Measurements from ENCODE around the gene PRPF18.

Gene PRPF18

GRCh38 chr10:13668126-13668525 lies 81.4 kb downstream of the PRPF18 start:
- DNase-seq (ENCODE audit: low read depth in 1 of 2, low spot score in 1 of 2), result no peak

DNA sequence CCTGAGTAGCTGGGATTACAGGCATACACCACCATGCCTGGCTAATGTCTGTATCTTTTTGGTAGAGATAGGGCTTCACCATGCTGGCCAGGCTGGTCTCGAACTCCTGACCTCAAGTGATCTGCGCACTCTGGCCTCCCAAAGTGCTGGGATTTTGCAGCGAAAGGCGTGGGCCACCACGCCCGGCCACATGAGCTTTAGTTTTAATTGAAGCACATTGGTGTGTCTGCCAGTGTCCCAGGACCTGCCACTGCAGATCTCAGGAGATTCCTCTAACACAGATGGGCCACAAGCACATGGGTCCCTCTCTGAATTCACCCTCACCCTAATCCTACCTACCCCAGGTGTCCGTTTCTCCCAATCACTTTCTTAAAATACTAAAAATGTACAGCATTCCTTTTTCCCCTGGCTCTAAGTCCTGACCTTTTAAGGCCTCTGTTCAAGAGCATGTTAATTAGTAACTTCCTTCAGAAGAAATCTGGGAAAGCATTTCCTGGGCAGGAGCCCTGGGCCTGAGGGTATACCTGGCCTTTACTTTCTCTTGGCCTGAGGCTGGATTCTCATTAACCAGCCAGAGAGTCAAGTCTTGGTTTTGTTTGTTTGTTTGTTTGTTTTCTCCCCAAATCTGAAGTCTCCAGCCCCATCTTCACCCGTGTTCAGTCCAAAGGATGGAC lies 82.6 kb downstream of the PRPF18 start:
- no peak for DNase-seq (ENCODE audit: low read depth in 1 of 2, low spot score in 1 of 2)

DNA sequence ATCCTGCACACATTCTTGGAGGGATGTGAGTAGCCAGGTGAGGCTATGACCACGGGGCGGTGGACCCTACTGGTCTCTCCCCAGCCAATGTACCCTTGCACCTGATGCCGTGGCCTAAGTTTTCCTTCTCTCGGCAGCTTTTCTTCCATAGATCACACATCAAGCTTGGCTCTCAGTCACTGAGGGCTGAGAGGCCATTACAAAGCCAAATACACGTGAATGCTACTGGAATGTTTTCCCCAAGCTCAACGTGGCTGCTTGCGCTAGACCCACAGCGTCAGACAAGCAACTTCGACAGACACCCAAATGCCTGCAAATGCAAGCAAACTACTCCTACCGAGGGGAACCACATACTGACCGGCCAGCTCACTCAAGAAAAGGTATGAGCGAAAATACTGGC lies 83.1 kb downstream of the PRPF18 start:
- no peak for DNase-seq (ENCODE audit: low read depth in 1 of 2, low spot score in 1 of 2)

- DNase-seq (ENCODE audit: low read depth in 1 of 2, low spot score in 1 of 2), result no peak
Measured at GRCh38 chr10:13670311-13670710, 83.5 kb downstream of the PRPF18 start.

- no peak for DNase-seq (ENCODE audit: low read depth in 1 of 2, low spot score in 1 of 2)
Measured at GRCh38 chr10:13671904-13672303, 85.1 kb downstream of the PRPF18 start.

GRCh38 chr10:13672548-13672947 lies 85.8 kb downstream of the PRPF18 start:
- DNase-seq (ENCODE audit: low read depth in 1 of 2, low spot score in 1 of 2), result no peak

DNA sequence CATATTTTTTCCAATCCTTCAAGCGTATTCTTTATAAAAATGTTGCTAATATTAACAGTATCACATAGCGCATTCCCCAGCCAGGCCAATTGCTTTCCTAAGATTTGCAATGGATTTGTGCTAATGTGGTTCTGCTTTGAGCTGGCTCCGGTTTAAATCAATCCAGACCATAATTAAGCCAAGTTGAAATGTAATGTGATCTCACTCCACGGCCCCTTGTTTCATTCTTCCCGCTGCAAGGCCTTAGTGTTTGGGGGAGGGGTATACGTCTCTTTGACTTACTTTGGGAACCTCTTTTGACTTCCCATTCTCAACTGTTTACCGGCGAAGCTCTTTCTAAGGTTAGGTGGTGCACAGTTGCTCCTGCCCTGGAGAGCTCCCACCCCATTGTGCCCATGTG lies 86.4 kb downstream of the PRPF18 start:
- DNase-seq (ENCODE audit: low read depth in 1 of 2, low spot score in 1 of 2), result no peak

GRCh38 chr10:13674645-13675588 lies 88.2 kb downstream of the PRPF18 start:
- no peak for DNase-seq (ENCODE audit: low read depth in 1 of 2, low spot score in 1 of 2)

- no peak for DNase-seq (ENCODE audit: low read depth in 1 of 2, low spot score in 1 of 2)
Measured at GRCh38 chr10:13678101-13678843, 91.5 kb downstream of the PRPF18 start.

Data from stimulated activated CD4-positive, alpha-beta T cell treated with anti-CD3 and anti-CD28 coated beads, Interleukin-15, amount 100 ng/mL, for 1 hour (primary cell).